Measurements from ENCODE around the gene EIF2A. TPM values are rescaled to one million over a fixed set of nuclear protein-coding genes. Genes with fewer than 3 reads are reported as not detected.

The EIF2A gene
- total and polyA plus RNA-seq, 2 donors (not counting 1 experiment from before 2014, with no cell fraction given), result 128 to 167 TPM

DNA sequence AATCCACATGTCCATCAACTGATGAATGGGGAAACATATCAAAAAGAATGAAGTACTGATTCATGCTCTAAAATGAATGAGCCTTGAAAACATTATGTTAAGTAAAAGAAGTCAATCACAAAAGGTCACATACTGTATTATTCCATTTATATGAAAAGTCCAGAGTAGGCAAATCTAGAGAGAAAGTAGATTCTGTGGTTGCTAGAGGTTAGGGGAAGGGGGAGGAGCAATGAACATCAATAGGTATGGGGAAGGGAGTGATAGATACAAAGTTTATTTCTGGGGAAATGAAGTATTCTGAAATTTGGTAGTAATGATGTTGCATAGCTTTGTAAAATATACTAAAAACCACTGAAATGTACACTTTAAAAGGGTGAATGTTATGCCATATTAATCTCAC, 14.8 kb upstream of the EIF2A start:
- no peak overlapping the region for H2AFZ ChIP-seq (ENCODE audit: low read length)
- no peaks in the 10 kb centered on the region for H3K79me2 ChIP-seq (ENCODE audit: control insufficient read depth, insufficient read depth, low read length)
- no peak overlapping the region for H3K4me2 ChIP-seq (ENCODE audit: extremely low read depth, insufficient read depth, low read length)
- H3K4me1 ChIP-seq (ENCODE audit: control insufficient read depth, extremely low read depth, insufficient read depth, low read length), result no peaks in the 10 kb centered on the region
- H3K27ac ChIP-seq (ENCODE audit: insufficient read depth, low read length), result no peak overlapping the region
- no peaks in the 10 kb centered on the region for H3K36me3 ChIP-seq (ENCODE audit: control insufficient read depth, insufficient read depth, low read length)
- DNase-seq (ENCODE audit: low read depth in 2 of 2), result no peak
- H3K9ac ChIP-seq (ENCODE audit: insufficient read depth, low read length), result no peak overlapping the region
- TF ChIP-seq CTCF (conservative IDR thresholded peaks at IDR 0.05 in 1 of 2, IDR thresholded peaks at IDR 0.05 in 1 of 2; ENCODE audit: low read depth in 1 of 2, low read length in 2 of 2), result no peak
- no peak for TF ChIP-seq EZH2 (IDR thresholded peaks at IDR 0.05; ENCODE audit: low read length, missing control alignments)
- no peak overlapping the region for H3K4me3 ChIP-seq (replicated peaks in 1 of 4; ENCODE audit: control extremely low read depth in 1 of 4, insufficient read depth in 1 of 4, low read depth in 3 of 4, low read length in 4 of 4)
- no peaks in the 10 kb centered on the region for H4K20me1 ChIP-seq (ENCODE audit: control insufficient read depth, extremely low read depth, insufficient read depth, low read length)
- H3K9me3 ChIP-seq (ENCODE audit: control insufficient read depth, insufficient read depth, low read depth, low read length), result no peaks in the 10 kb centered on the region
- H3K27me3 ChIP-seq (ENCODE audit: control insufficient read depth, insufficient read depth, low read length), result no peaks in the 10 kb centered on the region

DNA sequence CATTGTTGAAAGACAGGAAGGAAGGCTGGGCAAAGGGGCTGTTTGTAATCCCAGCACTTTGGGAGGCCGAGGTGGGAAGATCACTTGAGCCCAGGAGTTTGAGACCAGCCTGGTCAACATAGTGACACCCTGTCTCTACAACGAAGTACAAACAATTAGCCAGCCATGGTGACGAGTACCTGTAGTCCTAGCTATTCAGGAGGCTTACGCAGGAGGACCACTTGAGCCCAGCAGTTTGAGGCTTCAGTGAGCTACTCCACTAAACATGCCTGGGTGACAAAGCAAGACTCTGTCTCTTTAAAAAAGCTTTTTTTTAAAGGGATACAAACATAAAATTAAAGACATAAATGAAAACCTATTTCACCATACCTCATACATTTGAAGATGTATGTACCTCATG, 11.4 kb upstream of the EIF2A start:
- H3K4me2 ChIP-seq (ENCODE audit: extremely low read depth, insufficient read depth, low read length), result no peak overlapping the region
- TF ChIP-seq EZH2 (IDR thresholded peaks at IDR 0.05; ENCODE audit: low read length, missing control alignments) (no peak), CTCF (conservative IDR thresholded peaks at IDR 0.05 in 1 of 2, IDR thresholded peaks at IDR 0.05 in 1 of 2; ENCODE audit: low read depth in 1 of 2, low read length in 2 of 2) (no peak)
- H4K20me1 ChIP-seq (ENCODE audit: control insufficient read depth, extremely low read depth, insufficient read depth, low read length), result no peaks in the 10 kb centered on the region
- H3K79me2 ChIP-seq (ENCODE audit: control insufficient read depth, insufficient read depth, low read length), result no peaks in the 10 kb centered on the region
- H3K9ac ChIP-seq (ENCODE audit: insufficient read depth, low read length), result no peak overlapping the region
- no peaks in the 10 kb centered on the region for H3K36me3 ChIP-seq (ENCODE audit: control insufficient read depth, insufficient read depth, low read length)
- H3K27me3 ChIP-seq (ENCODE audit: control insufficient read depth, insufficient read depth, low read length), result no peaks in the 10 kb centered on the region
- no peak overlapping the region for H2AFZ ChIP-seq (ENCODE audit: low read length)
- H3K4me3 ChIP-seq (replicated peaks in 1 of 4; ENCODE audit: control extremely low read depth in 1 of 4, insufficient read depth in 1 of 4, low read depth in 3 of 4, low read length in 4 of 4), result no peak overlapping the region
- H3K9me3 ChIP-seq (ENCODE audit: control insufficient read depth, insufficient read depth, low read depth, low read length), result no peaks in the 10 kb centered on the region
- no peaks in the 10 kb centered on the region for H3K4me1 ChIP-seq (ENCODE audit: control insufficient read depth, extremely low read depth, insufficient read depth, low read length)
- H3K27ac ChIP-seq (ENCODE audit: insufficient read depth, low read length), result no peak overlapping the region
- DNase-seq (ENCODE audit: low read depth in 2 of 2), result no peak

DNA sequence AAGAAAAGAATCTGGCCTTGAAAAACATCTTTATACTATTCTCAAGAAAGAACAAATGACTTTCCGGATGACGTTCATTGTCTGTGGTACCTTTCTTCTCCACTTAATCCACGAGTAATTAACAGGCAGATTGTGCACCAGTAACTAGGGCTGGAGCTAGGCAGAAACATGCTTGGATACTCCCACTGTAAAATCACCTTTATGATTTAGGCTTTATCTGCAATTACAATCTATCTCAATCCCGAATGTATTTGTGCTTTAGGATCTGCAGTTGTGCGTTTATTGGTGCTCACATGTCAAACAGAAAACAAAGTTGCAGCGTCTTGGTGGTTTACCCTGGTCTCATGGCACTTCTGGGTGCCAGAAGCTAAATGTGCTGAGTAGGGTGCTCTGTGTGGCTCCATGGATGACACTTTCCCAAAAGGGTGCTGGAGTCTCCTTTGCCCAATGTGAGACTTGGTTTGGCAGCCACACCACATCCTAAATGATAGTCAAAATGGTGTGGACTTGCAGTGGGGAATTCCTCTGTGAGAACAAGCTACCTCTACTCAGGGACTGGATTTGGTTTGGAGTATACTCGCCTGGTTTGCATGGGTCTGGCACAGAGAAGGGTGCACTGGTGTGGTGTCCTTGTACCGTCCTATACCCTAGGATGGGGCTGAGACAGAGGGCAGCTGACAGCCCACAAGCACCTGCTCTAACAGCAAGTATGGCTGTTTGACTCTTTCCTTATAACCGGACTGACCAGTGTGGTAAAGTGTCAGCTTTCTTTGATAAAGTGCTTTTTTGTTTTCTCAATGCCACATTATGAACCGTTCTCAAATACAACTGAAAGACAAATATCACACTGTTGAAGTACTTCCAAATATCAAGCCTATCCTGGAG, 8.0 kb upstream of the EIF2A start:
- H3K36me3 ChIP-seq (ENCODE audit: control insufficient read depth, insufficient read depth, low read length), result no peaks in the 10 kb centered on the region
- no peak overlapping the region for H3K4me3 ChIP-seq (replicated peaks in 1 of 4; ENCODE audit: control extremely low read depth in 1 of 4, insufficient read depth in 1 of 4, low read depth in 3 of 4, low read length in 4 of 4)
- no peaks in the 10 kb centered on the region for H4K20me1 ChIP-seq (ENCODE audit: control insufficient read depth, extremely low read depth, insufficient read depth, low read length)
- no peak for TF ChIP-seq EZH2 (IDR thresholded peaks at IDR 0.05; ENCODE audit: low read length, missing control alignments)
- DNase-seq (ENCODE audit: low read depth in 2 of 2), result no peak
- H3K9me3 ChIP-seq (ENCODE audit: control insufficient read depth, insufficient read depth, low read depth, low read length), result no peaks in the 10 kb centered on the region
- no peak overlapping the region for H2AFZ ChIP-seq (ENCODE audit: low read length)
- no peak overlapping the region for H3K27ac ChIP-seq (ENCODE audit: insufficient read depth, low read length)
- no peaks in the 10 kb centered on the region for H3K4me1 ChIP-seq (ENCODE audit: control insufficient read depth, extremely low read depth, insufficient read depth, low read length)
- peaks cover 15% of the 10 kb centered on the region for H3K79me2 ChIP-seq (ENCODE audit: control insufficient read depth, insufficient read depth, low read length)
- no peak overlapping the region for H3K9ac ChIP-seq (ENCODE audit: insufficient read depth, low read length)
- H3K27me3 ChIP-seq (ENCODE audit: control insufficient read depth, insufficient read depth, low read length), result no peaks in the 10 kb centered on the region
- H3K4me2 ChIP-seq (ENCODE audit: extremely low read depth, insufficient read depth, low read length), result no peak overlapping the region
